Bone marrow (tissue), 2 donors: ENCODE results near the gene COPZ1.

Experiments used
- DNase-seq, 2 donors: peaks; one replicate each; lab custom pipeline; 2025; lab: John Stamatoyannopoulos, UW

COPZ1 gene

GRCh38 chr12:54359762-54360351, 34.9 kb downstream of the COPZ1 start:
- no peak for DNase-seq

- peak in 1 of 2 donors; percentile 36 for DNase-seq
Measured at GRCh38 chr12:54360717-54361456, 36.0 kb downstream of the COPZ1 start.

GRCh38 chr12:54363047-54363446, 38.1 kb downstream of the COPZ1 start:
- no peak for DNase-seq

- DNase-seq: no peak
Measured at GRCh38 chr12:54363618-54364017, 38.7 kb downstream of the COPZ1 start.

- peak in 1 of 2 donors; percentile 68 for DNase-seq
Measured at GRCh38 chr12:54364413-54364812, 39.5 kb downstream of the COPZ1 start, which contains the start of gene GPR84. Gene GPR84 (minus strand): TSS chr12:54364486. CDS start chr12:54363851, 635 bp downstream.

- DNase-seq: no peak
Measured at GRCh38 chr12:54368025-54368708, 43.2 kb downstream of the COPZ1 start.

- peak; percentile 72 to 78 for DNase-seq
Measured at GRCh38 chr12:54368709-54369596, 44.0 kb downstream of the COPZ1 start.

GRCh38 chr12:54369597-54370131, 44.7 kb downstream of the COPZ1 start:
- no peak for DNase-seq

- DNase-seq: peak in 1 of 2 donors; percentile 38
Measured at GRCh38 chr12:54370171-54370730, 45.3 kb downstream of the COPZ1 start.

GRCh38 chr12:54371328-54372112, 46.6 kb downstream of the COPZ1 start:
- DNase-seq: no peak

GRCh38 chr12:54372113-54372806, 47.3 kb downstream of the COPZ1 start:
- no peak for DNase-seq

- no peak for DNase-seq
Measured at GRCh38 chr12:54373649-54374561, 49.0 kb downstream of the COPZ1 start.

GRCh38 chr12:54374562-54375258, 49.8 kb downstream of the COPZ1 start:
- no peak for DNase-seq

- no peak for DNase-seq
Measured at GRCh38 chr12:54375259-54375579, 50.3 kb downstream of the COPZ1 start.

GRCh38 chr12:54376596-54376995, 51.7 kb downstream of the COPZ1 start:
- DNase-seq: no peak

- no peak for DNase-seq
Measured at GRCh38 chr12:54377007-54377406, 52.1 kb downstream of the COPZ1 start.

- DNase-seq: no peak
Measured at GRCh38 chr12:54377797-54378515, 53.0 kb downstream of the COPZ1 start.
